Activated CD4-positive, alpha-beta T cell treated with anti-CD3 and anti-CD28 coated beads, Interleukin-2, Interleukin-4, amounts not matched to agents 100 ng/mL and 50 ng/mL, durations not matched to agents 16 hours and 8 hours (primary cell): ENCODE data around the gene TRIM8.

Source experiments
- DNase-seq: peaks from one replicate; pipeline ENCODE4 v3.0.0-alpha.2; 2020; ENCODE audit warnings: low spot score

The TRIM8 gene

DNA sequence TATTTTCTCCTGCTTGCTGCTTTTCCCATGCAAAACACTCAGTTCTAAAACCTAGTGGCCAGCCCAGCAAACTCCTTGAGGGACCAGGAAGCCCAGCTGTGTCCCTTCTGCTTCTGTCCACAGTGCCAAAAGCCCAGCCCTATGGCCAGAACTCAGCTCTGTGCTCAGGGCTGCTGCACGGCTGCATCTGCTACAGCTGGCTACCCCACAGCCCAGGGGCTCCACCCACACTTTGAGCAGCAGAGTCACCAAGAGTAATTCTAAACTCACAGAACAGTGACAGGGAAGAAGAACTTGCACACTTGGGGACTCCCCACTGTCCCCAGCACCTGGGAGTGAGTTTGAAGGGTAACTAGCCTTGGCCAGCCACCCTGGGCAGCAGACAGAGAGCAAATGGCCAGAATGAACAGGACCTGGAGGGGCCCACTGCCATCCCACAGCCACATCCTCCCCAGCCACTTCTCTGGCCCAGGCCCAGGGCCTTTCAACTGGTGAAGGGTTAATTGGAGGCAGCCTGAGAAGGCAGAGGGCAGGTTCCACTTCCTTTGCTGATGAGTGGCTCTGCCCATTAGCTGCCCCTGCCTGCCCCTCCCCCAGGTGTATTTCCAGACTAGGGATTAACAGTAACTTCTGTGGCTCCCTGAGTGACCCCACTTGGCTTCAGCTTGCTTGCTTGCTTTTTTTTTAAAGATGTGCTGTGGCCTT, 28.1 kb upstream of the TRIM8 start:
- DNase-seq = no peak

DNA sequence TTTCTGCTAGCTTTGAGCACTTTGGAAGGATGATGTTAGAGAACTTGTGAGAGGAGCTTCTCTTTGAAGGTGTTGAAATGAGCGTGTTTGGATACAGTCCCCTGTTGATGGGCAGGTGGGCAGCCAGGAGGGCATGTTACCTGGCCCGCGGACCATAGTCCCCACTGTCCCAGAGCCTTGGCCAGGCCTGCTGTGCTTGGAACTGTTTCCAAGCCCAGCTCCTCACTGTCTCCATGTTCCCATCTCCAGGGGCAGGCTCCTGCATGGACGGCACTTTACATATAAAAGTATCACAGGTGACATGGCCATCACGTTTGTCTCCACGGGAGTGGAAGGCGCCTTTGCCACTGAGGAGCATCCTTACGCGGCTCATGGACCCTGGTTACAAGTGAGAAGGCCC, 27.2 kb upstream of the TRIM8 start:
- DNase-seq = no peak

DNA sequence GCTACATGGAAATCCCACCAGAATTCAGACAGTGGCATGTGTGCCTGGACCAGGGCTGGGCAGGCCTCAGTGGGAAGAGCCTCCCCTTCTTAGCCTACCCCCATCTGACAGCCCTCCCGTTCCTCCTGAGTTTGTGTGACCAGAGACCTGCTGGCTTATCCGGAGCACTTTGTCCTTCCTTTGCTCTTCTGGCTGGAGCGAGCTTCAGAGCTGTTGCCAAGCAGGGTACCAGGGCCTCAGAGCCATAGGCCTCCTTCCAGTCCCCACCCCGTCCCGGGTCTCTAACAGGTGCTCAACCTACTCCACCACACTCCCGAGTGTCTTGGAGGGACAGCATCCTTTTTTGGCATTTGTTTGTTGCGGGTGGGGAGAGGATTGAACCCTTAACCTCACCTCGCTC, 26.5 kb upstream of the TRIM8 start:
- no peak for DNase-seq

DNA sequence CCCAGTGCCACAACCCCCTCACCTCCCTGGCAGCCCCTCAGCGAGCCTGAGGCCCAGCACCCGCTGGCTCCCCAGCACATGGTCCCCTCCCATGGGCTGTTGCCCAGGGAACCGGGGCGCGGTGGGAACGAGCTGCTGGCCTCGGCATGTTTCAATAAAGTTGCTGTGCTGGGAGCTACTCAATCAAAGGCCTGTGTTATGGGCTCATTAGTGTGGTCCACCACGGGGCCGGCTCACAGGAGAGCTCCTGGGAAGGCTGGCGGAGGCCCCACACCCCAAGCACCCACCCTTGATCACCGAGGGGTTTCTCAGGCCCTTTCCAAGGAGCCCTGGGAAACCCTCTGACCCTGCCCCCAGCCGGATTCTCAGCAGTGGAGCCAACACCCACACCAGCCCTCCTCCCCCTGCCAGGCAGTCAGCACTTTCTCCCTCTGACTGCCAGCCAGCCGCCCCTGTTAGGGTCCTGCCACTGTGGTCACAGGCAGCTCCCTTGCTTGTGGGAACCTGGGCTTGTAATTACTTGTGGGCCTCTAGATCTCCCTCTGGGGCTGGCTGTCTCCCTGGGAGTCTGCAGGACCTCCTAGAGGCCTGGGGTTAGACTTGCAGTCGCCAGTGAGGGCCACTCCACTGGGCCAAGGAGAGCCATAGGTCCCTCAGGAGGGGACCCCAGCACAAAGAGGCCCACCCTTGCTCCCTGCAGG, 24.8 kb upstream of the TRIM8 start:
- DNase-seq = no peak

DNA sequence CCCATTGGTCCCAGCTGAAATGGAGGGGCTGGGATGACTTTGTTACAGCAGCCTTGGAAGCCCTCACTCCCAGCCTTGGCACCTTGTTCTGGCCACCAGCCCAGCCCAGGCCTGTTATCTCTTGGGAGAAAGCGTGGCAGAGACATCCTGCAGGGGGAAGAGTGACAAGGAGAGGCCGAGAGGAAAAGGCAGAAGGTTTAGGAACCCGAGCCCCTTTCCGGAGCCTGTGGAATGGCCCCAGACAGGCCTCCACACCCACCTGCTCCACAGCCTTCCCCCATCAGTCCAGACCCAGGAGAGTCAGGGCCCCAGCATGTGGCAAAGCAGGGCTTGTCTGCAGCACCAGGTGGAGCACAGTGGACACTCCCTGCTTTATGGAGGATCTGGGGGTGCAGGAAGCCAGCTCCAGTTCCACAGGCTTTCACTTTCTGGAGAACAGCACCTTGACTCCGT, 24.1 kb upstream of the TRIM8 start:
- no peak for DNase-seq

DNA sequence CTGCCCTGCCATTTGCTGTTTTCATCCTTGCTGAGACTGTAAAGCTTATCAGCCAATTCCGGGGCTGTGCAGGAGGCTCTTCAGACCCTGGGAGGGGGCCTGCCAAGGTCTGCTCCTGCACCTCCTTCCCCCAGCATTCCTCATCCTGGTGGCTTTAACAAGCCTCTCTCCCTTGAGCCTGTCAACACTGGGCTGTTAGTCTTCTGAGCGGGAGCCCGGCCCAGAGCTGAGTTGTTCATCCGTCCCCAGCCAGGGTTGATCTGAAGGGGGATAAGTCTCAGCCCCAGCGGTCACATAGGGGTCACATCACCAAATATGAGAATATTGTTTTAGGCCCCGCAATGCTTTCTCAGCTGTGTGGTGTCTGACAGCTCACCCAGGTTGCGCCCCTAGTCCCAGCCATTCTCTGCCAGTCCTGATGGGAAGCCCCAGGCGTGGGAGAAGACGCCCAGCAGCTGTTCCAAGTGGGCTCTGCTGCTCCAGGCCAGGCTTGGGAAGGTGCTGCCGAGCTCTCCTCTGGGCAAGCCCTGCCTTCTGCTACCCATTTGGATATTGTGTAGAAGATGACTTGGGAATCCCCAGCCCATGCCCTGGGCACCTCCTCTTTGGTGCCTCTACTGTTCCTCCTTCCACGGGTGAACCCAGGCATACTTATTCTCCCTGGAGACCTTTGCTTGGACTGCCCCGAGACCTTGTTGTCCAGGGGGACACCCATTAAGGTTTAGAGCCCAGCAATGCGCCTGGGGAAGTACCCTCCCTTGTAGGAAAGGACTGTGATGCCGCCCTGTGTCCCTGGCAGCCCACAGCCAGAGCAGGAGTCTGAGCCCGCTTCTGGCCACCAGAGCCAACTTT, 23.5 kb upstream of the TRIM8 start:
- DNase-seq = no peak

DNA sequence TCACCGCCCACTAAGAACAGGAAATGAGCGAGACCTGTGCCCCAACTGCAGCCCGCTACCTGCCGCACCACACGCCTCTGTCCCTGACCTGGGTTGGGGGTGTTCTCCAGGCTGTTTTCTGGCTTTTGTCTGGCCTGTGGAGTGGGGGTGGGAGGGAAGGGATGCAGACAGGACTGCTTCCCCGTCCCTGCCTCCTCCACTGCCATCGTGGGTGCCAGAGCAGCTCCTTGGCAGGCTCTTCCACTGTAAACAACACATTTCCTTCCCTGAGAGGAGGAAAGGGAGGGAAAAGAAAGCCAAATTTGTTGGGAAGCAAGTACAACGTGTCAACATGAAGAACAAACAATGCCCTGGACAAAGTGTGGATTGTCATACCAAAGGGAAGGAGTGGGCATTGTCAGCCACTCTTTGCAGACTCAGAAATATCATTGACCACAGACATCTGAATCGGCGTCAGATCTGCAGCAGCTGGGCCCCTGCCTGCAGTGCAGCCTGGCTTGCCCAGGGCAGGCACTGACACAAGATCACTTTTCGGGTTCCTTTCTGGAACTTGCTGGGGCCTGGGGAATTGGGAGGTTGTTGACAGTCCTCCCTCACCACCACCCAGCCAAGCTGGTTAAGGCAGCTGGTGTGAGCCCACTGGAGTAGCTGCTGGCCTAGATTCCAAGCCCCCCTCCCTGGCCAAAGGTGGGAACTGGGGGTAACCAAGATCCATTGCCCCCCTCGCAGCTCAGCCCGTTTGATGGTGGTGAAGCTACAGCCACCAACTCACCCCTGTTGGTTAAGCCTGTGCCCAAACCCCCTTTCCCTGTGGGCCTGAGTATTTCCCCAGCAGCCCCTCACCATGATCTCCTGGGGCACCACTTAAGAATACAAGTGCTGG, 22.6 kb upstream of the TRIM8 start:
- no peak for DNase-seq

DNA sequence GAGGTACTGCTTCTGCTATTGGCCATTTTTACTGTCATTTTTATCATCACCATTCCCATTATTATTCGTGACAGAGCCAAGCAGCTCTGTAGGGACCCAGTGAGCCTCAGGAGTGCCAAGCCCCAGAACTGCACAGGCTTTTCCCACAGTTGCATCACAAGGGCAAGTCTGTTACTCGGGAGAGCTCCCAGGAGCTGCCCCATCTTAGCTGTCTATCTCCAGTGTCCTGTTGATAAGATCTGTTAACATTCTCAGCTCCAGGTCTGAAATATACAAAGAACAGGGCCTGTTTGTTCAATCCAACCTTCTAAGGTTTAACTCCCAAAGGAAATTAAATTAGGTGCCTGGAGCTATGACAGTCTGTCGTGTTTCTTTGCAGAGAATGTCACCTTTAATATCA, 20.2 kb upstream of the TRIM8 start:
- DNase-seq = no peak

DNA sequence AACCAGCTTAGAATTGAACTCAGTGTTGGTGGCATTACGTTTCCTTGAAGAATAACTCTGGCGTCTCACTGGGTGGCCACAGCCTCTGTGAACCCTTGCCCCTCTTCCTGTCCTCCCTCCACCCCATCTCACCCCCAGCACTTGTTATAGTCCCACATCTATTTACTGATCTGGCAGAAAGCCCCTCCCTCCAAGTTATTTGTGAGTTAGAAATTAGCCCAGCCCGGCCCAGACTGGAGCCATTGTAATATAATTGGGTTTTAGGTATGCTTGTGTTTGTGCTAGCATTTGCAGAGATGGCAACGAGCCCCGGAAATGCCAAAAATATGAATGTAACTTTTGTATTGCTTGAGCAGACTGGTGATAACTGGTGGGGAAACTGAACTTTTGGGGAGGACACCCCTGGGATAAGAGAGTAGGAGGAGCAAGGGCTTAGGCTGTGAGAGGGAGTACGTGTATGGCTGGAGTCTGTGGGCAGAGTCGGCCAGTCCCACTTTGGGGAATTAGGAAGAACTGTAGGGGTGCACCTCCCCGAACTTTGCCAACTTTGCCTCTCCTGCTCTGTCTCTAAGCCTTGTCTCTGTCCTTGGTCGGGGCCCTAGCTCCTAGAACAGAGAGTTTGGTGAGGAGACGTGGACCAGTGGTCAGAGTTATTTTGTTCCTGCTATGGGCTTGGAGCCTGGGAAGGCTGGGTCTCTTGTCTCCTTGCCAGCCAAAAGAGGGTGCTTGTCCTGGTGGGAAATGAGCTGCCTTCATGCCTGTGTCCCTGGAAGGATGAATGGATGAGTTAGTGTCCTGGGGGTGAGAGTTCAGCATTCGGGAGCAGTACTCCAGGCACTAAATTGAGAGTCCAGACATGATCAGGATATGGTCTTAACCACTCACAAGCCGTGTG, 19.3 kb upstream of the TRIM8 start:
- no peak for DNase-seq

DNA sequence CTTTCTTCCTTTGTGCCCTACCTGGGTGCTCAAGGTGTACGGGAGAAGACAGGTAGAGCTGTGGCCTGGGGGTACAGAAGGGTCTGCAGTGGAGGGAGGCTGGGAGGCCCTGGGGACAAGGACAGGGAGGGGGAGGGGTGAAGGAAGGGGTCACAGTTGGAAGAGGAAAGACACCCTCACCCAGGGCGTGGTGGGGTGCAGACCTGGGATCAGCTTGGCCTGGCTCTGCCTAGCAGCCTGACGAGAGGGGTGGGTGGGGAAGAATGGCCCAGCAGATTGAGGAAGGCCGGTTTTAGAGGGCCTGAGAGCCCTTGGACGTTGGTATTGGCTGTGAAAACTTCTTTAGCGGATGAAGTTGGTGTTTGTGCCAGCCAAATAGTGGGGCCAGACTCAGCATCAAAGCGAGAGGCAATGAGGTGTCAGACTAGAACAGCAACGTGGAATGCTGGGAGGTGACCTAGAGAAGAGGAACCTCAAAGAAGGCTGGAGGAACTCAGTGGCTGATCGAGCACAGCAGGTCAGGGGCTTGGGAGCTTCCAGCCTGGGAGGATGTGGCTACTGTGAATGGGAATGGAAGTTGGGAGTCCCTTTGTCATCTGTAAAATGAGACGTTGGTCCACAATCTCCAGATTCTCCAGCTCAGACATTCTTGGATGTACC, 18.1 kb upstream of the TRIM8 start:
- no peak for DNase-seq

DNA sequence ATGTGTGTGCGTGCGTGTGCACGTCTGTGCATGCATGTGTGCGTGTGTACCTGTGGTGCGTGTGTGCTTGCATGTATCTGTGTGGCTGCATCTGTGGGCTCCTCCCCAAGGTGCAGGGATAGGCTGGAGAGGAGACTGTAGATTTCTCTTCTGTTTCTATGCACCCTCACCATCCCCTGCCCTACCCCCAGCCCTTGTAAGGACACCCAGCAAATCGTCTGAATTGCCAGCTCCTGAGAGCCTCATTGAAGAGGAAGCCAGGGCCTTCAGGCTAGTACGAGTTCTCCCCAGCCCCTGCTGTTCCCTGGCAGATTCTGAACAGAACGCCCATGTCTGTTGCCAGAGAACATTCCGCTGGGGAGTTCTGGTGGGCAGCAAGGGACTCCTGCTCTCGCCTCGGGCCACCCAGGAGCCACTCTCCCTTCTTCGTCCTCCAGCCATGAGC, 17.0 kb upstream of the TRIM8 start:
- DNase-seq = no peak

DNA sequence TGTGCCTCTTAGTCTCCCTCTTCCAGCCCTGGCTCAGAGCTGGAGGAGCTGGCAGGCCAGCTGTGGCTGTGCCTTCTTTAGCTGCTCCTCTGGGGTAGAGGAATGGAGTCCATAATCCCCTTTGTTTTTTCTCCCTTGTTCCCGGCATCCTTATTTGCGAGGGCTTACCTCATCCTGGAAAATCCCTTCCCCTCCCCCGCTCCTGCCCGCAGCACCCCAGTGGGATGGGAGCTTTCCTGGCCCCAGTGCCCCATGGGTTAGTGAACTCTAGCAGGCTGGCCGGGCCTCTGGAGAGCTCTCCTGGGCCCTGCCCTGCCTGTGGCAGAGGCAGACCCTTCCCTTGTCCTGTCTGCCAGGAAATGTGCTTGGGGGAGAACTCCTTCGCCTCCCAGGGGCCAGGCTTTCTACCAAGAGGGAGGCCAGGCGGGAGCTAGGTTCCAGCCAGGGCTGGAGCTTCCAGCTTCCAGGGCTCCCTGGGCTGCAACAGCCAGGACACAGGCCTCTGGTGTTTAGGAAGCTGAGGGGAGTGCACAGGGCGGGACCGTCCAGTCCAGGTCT, 16.5 kb upstream of the TRIM8 start:
- no peak for DNase-seq

DNA sequence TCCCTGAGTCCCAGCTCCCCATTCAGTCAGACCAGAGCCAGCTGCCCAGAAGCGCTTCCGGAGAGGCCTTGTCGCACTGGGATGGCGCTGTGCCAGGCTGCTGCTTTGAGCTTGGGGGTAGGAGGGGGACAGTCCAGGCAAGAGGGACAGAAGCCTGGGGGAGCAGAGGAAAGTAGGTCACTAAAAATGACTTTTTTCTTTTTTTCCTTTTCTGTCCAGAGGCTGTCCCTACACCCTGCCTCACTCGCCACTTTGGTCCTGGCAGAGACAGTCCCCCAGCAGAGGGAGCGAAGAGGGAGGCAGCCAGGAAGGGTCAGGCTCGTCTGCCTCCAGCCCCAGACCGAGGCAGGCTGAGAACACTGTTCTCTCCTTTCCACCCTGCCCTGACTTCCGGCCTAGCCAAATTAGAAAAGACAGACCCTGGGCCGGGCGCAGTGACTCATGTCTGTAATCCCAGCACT, 15.8 kb upstream of the TRIM8 start:
- DNase-seq = no peak

DNA sequence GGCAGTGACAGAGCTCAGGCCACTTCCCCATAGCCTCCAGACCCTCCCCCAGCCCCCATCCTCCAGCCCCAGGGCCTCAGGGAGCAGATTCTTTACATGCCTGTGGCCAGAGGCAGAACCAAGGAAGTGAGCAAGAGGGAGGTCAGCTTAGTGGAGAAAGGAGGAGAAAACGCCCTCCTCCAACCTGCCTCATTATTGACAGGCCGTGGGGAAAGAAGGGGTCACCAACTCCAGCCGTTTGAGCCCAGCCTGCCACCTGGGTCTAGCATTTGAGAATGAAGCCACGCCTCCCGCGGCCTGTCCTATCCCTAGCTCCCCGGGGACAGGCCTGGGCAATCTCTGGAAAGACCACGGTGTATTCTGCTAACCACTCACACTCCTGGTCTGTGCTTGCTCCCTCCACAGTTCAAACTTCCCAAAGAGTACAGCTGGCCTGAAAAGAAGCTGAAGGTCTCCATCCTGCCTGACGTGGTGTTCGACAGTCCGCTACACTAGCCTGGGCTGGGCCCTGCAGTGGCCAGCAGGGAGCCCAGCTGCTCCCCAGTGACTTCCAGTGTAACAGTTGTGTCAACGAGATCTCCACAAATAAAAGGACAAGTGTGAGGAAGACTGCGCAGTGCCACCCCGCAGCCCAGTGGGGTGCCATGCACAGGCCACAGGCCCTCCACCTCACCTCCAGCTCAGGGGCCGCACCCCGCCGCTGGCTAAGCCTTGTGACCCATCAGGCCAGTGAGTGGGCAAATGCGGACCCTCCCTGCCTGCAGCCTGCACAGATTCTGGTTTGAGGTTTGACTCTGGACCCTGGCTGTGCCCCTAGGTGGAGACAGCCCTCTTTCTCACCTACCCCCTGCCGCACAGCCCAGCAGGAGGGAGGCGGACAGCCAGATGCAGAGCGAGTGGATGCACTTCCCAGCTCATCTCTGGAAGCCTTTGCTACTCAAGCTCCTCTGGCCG, 14.3 kb upstream of the TRIM8 start:
- DNase-seq = no peak

DNA sequence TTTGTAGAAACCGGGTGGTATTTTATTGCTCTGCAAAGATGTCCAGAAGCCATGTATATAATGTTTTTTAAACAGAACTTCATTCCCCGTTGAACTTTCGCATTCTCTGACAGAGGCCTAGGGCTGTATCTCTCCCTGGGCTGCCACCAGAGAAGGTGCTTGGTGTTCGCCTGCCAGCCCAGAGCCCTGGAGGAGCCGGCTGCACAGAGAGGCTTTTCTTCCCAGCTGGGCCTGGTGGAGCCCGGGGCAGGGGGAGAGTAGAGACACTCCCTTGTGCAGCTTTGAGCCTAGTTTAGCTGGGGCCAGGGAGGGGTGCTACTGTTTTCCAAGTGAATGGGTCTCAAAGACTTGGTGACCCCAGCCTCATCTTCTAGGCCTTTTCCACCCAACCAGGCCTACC, 13.6 kb upstream of the TRIM8 start:
- DNase-seq = no peak

DNA sequence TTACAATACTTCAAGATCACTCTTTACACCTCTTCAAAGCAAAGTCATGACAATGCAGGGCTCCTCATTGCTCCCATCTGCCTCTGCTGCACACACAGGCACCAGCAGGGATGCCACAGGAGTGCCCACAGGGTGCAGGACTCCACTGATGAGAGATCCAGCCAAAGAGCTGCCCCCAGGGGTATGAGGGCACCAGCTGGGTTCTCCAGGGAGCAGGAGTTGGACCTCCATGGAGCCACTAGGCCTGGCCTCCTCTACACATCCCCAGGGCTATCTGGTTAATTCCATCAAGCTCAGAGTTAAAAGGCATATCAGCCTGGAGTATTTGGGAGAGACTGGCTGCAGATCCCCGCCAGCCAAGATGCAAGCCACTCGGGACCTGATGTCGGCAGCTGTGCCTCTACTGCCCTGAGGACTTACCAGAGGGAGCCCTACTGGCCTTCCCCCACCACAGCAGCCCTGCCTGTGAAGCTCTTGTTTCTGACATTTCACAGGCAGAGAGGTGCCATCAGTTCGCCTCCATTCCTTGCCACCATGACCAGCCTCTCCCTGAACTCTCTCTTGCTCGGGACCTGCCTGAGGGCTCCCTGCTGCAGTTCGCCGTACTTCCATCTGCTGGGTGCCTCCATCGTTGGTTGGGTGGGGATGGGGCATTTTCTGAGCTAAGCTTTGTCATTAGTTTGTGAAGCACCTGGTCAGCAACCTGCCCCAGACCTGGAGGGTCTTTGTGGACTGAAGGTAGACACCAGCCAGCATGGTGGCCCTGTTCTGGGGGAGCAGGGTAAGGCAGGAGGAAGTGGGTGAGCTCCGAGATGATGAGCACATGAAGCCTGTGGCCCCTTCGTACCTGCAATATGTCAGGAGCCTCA, 12.5 kb upstream of the TRIM8 start:
- no peak for DNase-seq

DNA sequence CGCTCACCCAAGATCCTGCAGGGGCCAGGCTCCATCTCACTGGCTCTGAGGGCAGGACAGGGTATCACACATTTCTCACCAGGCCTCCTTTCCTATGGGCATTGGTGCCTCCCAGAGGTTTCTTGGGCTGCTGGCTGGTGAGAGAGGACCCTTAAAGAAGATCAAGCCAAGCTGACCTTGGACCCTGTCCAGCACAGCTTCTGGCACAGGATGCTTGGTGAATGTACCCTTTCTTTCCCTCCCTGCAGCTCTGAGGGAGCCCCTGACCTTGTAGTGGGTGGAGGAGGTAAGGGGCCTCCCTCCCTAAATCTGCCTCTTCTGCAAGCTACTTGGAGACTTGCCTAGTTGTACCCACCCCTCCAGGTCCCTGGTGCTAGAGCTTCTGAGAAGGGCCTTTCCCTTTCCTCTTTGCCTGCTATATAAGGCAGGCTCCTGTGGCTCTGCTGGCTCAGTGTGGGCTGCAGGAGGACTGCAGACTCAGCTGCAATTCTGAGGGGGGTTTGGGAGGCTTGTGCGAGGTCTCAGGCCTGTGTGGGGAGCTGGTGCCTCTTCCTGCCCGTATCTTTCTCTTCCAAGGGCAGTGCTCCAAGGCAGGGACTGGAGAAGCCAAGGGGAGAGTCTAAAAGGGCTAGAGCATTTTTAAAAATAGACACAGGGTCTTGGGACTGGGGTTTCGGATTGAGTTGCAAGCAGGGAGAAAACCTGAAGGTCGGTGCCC, 11.7 kb upstream of the TRIM8 start:
- no peak for DNase-seq
